Neural cell (in vitro differentiated cells): ENCODE measurements around the gene ACVRL1. TPM values are rescaled to one million over a fixed set of nuclear protein-coding genes. Genes with fewer than 3 reads are reported as not detected.

ENCODE experiments used
- H2AFZ ChIP-seq: fragments of 200-600, 300-800 bp; sonication (generic), shearing (Covaris generic); 2 replicates; pipeline ENCODE4 v1.6.0; 2014; ENCODE audit warnings: low read depth, mild to moderate bottlenecking, antibody characterized with exemption, low read length, moderate library complexity
- H3F3A ChIP-seq: fragments of 200-600 bp; shearing (Covaris generic); 2 replicates; pipeline ENCODE4 v1.6.1; 2016; ENCODE audit warnings: mild to moderate bottlenecking, moderate library complexity, mixed read lengths, antibody characterized with exemption, low read length; ENCODE audit not compliant: insufficient read depth, poor library complexity, severe bottlenecking
- H3K27ac ChIP-seq: fragments of 200-600, 300-800 bp; sonication (generic), shearing (Covaris generic); 2 replicates; pipeline ENCODE4 v1.5.1; 2014; ENCODE audit warnings: mild to moderate bottlenecking, low read length, moderate library complexity
- H3K27me3 ChIP-seq: fragments of 300-800, 200-600 bp; sonication (generic), shearing (Covaris generic); 2 replicates; pipeline ENCODE4 v1.6.0; 2014; ENCODE audit warnings: mild to moderate bottlenecking, low read depth, low read length, moderate library complexity; ENCODE audit not compliant: insufficient read depth
- H3K36me3 ChIP-seq: fragments of 300-800, 200-600 bp; sonication (generic), shearing (Covaris generic); 2 replicates; pipeline ENCODE4 v1.5.1; 2014; ENCODE audit warnings: mild to moderate bottlenecking, antibody characterized with exemption, low read length, moderate library complexity; ENCODE audit not compliant: insufficient read depth
- H3K4me2 ChIP-seq: fragments of 300-800, 200-600 bp; sonication (generic), shearing (Covaris generic); 2 replicates; pipeline ENCODE4 v1.6.0; 2014; ENCODE audit warnings: mild to moderate bottlenecking, low read length
- H3K4me3 ChIP-seq: fragments of 300-800, 200-600 bp; sonication (generic), shearing (Covaris generic); 2 replicates; pipeline ENCODE4 v1.5.1; 2014; ENCODE audit warnings: mild to moderate bottlenecking, low read length, moderate library complexity
- H3K79me2 ChIP-seq: fragments of 200-600 bp; shearing (Covaris generic); replicated peaks from 2 replicates; pipeline ENCODE4 v1.6.0; 2014; ENCODE audit warnings: mild to moderate bottlenecking, low read length, moderate library complexity; ENCODE audit not compliant: insufficient read depth
- H3K9ac ChIP-seq: fragments of 300-800, 200-600 bp; sonication (generic), shearing (Covaris generic); 2 replicates; pipeline ENCODE4 v1.6.1; 2016; ENCODE audit warnings: mild to moderate bottlenecking, low read length, mixed read lengths
- H3K9me2 ChIP-seq: fragments of 200-600 bp; shearing (Covaris generic); 2 replicates; pipeline ENCODE4 v1.6.1; 2016; ENCODE audit warnings: mild to moderate bottlenecking, low read length, mixed read lengths; ENCODE audit not compliant: insufficient read depth
- H3K9me3 ChIP-seq: fragments of 200-600, 300-800 bp; sonication (generic), shearing (Covaris generic); 2 replicates; pipeline ENCODE4 v1.6.1; 2016; ENCODE audit warnings: mild to moderate bottlenecking, mixed run types, low read length, moderate library complexity, mixed read lengths
- H4K20me1 ChIP-seq: fragments of 200-600 bp; shearing (Covaris generic); 2 replicates; pipeline ENCODE4 v1.6.1; 2016; ENCODE audit warnings: mild to moderate bottlenecking, mixed run types; ENCODE audit not compliant: insufficient read depth
- CTCF ChIP-seq: fragments of 450-650 bp; IDR thresholded peaks from 2 replicates; pipeline ENCODE4 v1.5.1; 2014; ENCODE audit warnings: antibody characterized with exemption, mild to moderate bottlenecking, moderate library complexity; ENCODE audit not compliant: poor library complexity, severe bottlenecking
- EP300 ChIP-seq: fragments of 450-650 bp; conservative IDR thresholded peaks from 2 replicates; pipeline ENCODE4 v1.6.1; 2014; ENCODE audit warnings: antibody characterized with exemption, mild to moderate bottlenecking, moderate library complexity; ENCODE audit not compliant: poor library complexity, severe bottlenecking
- EZH2 ChIP-seq: fragments of 200-600, 300-800 bp; shearing (Covaris generic), sonication (generic); IDR thresholded peaks from 2 replicates; pipeline ENCODE4 v1.6.1; 2014; ENCODE audit warnings: antibody characterized with exemption, low read length, borderline replicate concordance, mild to moderate bottlenecking; ENCODE audit not compliant: insufficient read depth, poor library complexity, severe bottlenecking
- MXI1 ChIP-seq: fragments of 450-650 bp; conservative IDR thresholded peaks from 2 replicates; pipeline ENCODE4 v1.6.1; 2014; ENCODE audit warnings: antibody characterized with exemption, mild to moderate bottlenecking; ENCODE audit not compliant: poor library complexity, severe bottlenecking
- POLR2AphosphoS5 ChIP-seq: IDR thresholded peaks from 2 replicates; pipeline ENCODE4 v1.6.1; 2012
- RAD21 ChIP-seq: fragments of 450-650 bp; conservative IDR thresholded peaks from 2 replicates; pipeline ENCODE4 v1.6.1; 2014; ENCODE audit warnings: antibody characterized with exemption, mild to moderate bottlenecking, moderate library complexity
- SMC3 ChIP-seq: fragments of 450-650 bp; conservative IDR thresholded peaks from 2 replicates; pipeline ENCODE4 v1.6.1; 2014; ENCODE audit warnings: antibody characterized with exemption, mild to moderate bottlenecking, moderate library complexity; ENCODE audit not compliant: poor library complexity
- TAF1 ChIP-seq: IDR thresholded peaks from 2 replicates; pipeline ENCODE4 v1.6.1; 2012; ENCODE audit warnings: low read depth
- polyA plus RNA-seq: library from polyadenylated mRNA; depleted of rRNA; stranded (reverse); fragments of >200 nt; gene quantifications from 2 replicates; pipeline ENCODE4 v1.2.3, GENCODE V29; 2014
- TF ChIP-seq, protein P1 (sequence below): IDR thresholded peaks from 2 replicates; pipeline ENCODE4 v1.6.1; 2012; ENCODE audit warnings: borderline replicate concordance

ACVRL1 gene
- polyA plus RNA-seq, 1 donor from 2014 or later: not detected

DNA sequence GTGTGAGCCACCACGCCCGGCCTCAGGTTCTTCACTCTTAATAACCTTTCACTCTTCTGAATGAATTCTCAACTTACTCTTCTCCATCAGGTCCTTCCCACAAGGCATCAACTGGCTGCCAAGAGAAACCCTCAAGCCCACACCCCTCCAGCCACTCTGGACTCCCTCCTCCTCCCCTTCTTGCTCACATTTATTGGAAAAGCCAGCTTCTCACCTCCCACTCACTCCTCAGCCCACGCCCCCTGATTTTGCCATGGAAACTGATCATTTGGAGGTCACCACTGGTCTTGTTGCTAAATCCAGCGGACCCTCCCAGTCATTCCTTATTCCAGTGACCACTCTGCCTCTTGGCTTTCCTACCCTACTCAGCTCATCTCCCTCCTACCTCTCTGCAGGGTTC is 26.8 kb downstream of the ACVRL1 start:
- H4K20me1 ChIP-seq: no peaks in the 10 kb centered on the region
- H3K4me2 ChIP-seq: no peak overlapping the region
- no peak for TF ChIP-seq MXI1
- TF ChIP-seq CTCF: no peak
- no peak for TF ChIP-seq RAD21
- no peak for TF ChIP-seq TAF1
- TF ChIP-seq, protein P1, sequence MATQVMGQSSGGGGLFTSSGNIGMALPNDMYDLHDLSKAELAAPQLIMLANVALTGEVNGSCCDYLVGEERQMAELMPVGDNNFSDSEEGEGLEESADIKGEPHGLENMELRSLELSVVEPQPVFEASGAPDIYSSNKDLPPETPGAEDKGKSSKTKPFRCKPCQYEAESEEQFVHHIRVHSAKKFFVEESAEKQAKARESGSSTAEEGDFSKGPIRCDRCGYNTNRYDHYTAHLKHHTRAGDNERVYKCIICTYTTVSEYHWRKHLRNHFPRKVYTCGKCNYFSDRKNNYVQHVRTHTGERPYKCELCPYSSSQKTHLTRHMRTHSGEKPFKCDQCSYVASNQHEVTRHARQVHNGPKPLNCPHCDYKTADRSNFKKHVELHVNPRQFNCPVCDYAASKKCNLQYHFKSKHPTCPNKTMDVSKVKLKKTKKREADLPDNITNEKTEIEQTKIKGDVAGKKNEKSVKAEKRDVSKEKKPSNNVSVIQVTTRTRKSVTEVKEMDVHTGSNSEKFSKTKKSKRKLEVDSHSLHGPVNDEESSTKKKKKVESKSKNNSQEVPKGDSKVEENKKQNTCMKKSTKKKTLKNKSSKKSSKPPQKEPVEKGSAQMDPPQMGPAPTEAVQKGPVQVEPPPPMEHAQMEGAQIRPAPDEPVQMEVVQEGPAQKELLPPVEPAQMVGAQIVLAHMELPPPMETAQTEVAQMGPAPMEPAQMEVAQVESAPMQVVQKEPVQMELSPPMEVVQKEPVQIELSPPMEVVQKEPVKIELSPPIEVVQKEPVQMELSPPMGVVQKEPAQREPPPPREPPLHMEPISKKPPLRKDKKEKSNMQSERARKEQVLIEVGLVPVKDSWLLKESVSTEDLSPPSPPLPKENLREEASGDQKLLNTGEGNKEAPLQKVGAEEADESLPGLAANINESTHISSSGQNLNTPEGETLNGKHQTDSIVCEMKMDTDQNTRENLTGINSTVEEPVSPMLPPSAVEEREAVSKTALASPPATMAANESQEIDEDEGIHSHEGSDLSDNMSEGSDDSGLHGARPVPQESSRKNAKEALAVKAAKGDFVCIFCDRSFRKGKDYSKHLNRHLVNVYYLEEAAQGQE: no peak
- TF ChIP-seq SMC3: no peak
- TF ChIP-seq POLR2AphosphoS5: no peak
- no peak for TF ChIP-seq EP300
- TF ChIP-seq EZH2: no peak
- H3K9ac ChIP-seq: no peak overlapping the region
- H2AFZ ChIP-seq: no peak overlapping the region
- no peaks in the 10 kb centered on the region for H3F3A ChIP-seq
- H3K36me3 ChIP-seq: no peaks in the 10 kb centered on the region
- H3K4me3 ChIP-seq: no peak overlapping the region
- H3K27me3 ChIP-seq: no peaks in the 10 kb centered on the region
- H3K27ac ChIP-seq: no peak overlapping the region
- no peaks in the 10 kb centered on the region for H3K9me3 ChIP-seq
- no peaks in the 10 kb centered on the region for H3K79me2 ChIP-seq
- H3K9me2 ChIP-seq: no peaks in the 10 kb centered on the region

- no peak for TF ChIP-seq RAD21
- no peak for TF ChIP-seq CTCF
- no peak for TF ChIP-seq EZH2
- no peak for TF ChIP-seq POLR2AphosphoS5
- TF ChIP-seq, protein P1: no peak
- TF ChIP-seq EP300: no peak
- TF ChIP-seq MXI1: no peak
- no peak for TF ChIP-seq TAF1
- no peak for TF ChIP-seq SMC3
- no peaks in the 10 kb centered on the region for H3K36me3 ChIP-seq
- no peaks in the 10 kb centered on the region for H3K9me3 ChIP-seq
- H4K20me1 ChIP-seq: no peaks in the 10 kb centered on the region
- no peaks in the 10 kb centered on the region for H3K79me2 ChIP-seq
- no peaks in the 10 kb centered on the region for H3F3A ChIP-seq
- no peaks in the 10 kb centered on the region for H3K27me3 ChIP-seq
- no peak overlapping the region for H3K4me2 ChIP-seq
- no peak overlapping the region for H3K27ac ChIP-seq
- H3K9me2 ChIP-seq: no peaks in the 10 kb centered on the region
- no peak overlapping the region for H3K4me3 ChIP-seq
- no peak overlapping the region for H2AFZ ChIP-seq
- no peak overlapping the region for H3K9ac ChIP-seq
These were observed 30.6 kb downstream of the ACVRL1 start for GRCh38 chr12:51937926-51938325.
